Suppressor macrophage treated with lipopolysaccharide for 1 hour (primary cell): Measurements from ENCODE around the gene KCNIP4.
A peak's percentile ranks its signal among the peaks of the same experiment; 100 is the strongest.

ENCODE experiments used
- DNase-seq, 3 donors: peaks; one replicate each; pipeline ENCODE4 v3.0.0-alpha.2; 2020 to 2022

KCNIP4 gene

DNA sequence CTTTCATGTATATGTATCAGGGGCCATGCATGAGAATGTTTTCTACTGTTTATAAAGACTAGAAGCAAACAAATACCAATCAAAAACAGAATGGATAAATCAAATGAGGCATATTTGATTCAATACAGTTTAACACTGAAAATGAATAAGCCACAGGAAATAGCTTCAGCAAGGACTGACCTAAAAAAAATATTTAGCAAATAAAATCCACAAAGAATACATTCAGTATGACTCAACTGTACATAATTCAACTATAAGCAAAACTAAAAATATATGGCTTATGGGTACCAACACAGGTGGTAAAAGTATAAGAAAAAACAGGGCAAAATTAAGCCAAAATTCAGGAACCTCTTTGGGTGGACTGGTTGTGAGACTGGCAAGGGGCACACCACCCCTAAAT is 112.9 kb downstream of the KCNIP4 start:
- DNase-seq, result no peak

DNA sequence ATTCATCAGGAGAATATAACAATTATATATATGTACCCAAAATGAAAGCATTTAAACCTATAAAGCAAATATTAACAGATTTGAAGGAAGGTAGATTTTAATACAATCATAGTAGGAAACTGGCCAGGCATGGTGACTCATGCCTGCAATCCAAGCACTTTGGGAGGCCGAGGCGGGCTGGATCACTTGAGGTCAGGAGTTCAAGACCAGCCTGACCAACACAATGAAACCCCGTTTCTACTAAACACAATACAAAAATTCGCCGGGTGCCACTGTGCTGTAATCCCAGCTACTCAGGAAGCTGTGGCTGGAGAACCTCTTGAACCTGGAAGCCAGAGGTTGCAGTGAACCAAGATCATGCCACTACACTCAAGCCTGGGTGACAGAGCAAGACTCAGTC is 118.3 kb downstream of the KCNIP4 start:
- DNase-seq, result no peak

DNA sequence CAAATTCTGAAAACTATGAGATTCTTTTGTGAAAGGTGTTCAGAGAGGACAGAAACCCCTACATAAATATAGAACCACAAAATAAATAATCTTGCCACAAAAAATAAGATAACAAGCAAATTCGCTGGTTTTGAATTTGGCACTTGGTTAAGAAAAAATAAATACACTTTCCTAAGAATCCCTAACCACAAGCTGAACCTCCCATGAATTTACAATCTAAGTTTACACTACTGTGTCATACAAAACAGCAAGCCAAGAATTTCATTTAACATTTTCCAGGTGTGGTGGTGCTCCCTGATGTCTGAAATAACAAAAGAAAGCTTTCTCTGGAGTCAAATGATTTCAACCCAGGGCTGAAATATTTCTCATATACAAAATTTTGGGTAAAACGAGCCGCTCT is 121.0 kb downstream of the KCNIP4 start:
- DNase-seq, result no peak

- no peak for DNase-seq
Measured at GRCh38 chr4:21826071-21826470, 122.5 kb downstream of the KCNIP4 start.

DNA sequence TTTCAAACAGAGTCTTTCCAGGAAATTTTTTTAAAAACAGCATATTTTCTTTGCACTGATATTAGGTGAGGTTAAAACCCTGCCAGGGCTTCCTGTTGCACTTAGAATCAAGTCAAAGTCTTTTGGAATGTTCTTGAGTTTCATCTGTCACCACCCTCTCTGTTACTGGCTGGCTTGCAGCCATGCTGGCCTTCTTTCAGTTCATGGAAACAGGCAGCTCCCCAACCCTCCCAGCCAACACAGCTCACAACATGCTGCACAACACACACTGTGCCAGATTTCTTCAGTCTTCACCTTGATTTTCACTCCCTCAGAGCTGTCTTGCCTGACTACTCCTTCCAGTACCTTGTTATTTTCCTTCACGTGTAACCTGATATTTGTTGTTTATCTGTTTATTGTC is 129.5 kb downstream of the KCNIP4 start:
- DNase-seq, result no peak

- DNase-seq, result no peak
Measured at GRCh38 chr4:21815651-21816377, 132.8 kb downstream of the KCNIP4 start.

DNA sequence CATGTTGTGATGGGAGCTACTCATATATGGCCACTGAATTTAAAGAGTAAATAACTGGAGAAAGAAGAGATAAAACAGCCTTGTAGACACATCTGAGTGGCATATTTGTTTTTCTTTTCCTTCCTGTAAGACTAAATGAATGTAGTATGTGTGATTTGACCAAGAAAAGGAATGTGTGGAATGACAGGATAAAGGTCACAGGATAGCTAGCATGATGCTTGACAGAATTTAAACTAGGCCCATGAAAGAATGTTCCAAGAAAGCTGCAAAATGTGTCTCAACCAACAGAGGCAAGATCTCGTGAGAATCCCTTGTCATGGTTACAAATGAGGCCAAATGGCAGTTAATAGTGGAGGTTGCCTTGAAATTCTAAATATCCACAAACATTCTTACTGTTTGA is 137.0 kb downstream of the KCNIP4 start:
- DNase-seq, result no peak

- DNase-seq, result no peak
Measured at GRCh38 chr4:21806991-21807390, 141.6 kb downstream of the KCNIP4 start.

DNA sequence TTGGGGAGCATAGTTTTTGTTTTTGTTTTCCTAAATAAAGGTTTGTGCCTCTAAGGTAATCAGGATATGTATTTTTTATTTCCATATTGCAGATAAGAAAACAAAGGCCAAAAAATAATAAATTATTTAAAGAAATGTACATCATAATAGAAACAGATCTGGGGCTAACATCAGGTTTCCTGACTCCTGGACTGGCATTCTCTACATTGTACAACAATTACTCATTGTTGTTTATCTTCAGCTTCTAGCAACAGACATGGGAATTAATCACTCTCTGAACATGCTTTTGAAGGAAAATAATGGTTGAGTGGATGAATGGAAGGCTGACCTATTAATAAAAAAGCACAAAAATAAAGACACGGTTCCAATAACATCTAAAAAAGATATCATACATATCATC is 146.2 kb downstream of the KCNIP4 start:
- no peak for DNase-seq

DNA sequence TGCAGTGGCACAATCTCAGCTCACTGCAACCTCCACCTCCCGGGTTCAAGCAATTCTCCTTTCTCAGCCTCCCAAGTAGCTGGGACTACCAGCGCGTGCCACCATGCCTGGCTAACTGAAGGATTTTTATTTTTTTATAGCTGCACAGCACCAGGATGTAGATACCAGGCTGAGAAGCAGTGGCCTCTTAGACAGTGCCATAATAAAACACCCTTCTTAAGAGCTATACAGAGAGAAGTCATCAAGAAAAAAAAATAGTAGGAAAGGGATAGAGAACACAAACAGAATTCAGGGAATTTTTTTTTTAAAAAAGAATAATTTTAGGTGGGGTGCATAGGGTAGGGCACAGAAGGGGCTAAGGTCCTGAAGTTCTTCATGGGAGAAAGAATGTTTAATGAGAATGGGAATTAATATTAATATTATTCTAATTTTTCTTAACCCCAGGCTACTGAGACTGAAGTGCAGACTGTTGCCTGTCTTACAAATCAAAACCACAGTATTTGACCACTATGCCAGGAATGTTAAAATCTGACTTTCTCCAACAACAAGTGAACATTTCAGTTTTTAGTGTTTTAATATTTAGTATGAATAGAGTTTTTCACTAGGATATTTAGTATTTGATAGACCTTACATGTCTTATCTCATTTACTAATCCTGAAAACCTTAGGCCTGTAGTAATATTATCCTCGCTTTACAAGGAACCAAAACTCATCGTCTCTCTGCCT is 146.7 kb downstream of the KCNIP4 start:
- DNase-seq, result no peak

GRCh38 chr4:21795091-21795490 is 153.5 kb downstream of the KCNIP4 start:
- no peak for DNase-seq

- DNase-seq, result no peak
Measured at GRCh38 chr4:21792736-21793135, 155.8 kb downstream of the KCNIP4 start.

DNA sequence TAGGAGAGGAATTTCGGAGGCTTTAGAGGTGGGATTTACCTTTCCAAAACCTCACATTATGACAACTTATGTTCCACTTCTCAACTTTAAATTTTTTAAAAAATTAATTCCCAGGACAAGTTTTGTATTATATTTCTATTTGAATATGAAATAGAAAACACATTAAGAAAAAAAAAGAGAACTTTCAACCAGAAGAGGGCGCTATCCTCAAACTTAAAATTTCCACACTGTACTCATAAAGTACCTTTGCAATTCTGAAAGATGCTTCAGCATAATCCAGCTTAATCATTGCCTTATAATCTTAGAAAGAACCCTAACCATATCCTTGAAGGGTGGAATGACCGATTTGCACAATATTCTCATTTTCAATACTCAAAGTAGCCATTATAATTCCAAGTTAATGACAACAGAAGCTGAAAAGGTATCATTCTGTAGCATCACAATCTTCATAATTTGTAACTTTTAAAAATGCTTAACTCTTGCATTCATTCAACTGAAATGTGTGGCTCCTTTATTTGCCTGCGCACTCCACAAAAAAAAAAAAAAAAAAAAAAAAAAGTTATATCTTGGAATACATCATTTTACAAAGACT is 158.0 kb downstream of the KCNIP4 start:
- DNase-seq, result peak; percentile 35 to 47 (median 46)

- DNase-seq, result no peak
Measured at GRCh38 chr4:21780148-21780547, 168.4 kb downstream of the KCNIP4 start.

GRCh38 chr4:21778702-21779101 is 169.9 kb downstream of the KCNIP4 start:
- DNase-seq, result no peak

GRCh38 chr4:21775703-21776102 is 172.9 kb downstream of the KCNIP4 start:
- DNase-seq, result no peak

DNA sequence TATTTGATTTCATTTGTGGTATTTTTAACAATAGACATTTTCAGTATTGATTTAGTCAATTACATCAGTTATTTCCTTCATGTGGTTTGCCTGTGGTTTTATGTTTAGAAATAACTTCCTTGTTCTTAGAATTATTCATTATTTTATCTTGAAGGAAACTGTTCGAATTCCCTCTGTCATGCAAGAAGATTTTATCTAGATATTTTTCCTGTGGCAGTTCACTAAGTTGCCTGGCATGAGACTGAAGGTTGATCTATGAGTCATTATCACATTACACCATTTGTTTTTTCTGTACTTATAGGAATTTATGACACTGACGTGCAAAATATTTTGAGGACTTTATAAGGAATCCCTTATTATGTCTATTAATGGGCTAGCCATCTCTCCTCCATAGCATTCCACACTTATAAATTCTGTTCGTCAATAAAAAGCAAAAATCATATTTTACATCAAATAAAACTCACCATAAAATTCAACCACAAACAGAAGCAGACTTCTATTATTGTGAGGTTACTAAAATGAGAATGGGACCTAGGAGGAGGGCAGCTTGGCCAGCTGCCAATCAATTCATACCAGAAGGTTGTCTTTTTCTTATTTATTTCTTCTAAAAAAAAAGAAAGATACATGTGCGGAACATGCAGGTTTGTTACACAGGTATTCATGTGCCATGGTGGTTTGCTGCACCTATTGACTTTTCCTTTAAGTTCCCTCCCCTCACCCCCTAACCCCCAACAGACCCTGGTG is 179.0 kb downstream of the KCNIP4 start:
- DNase-seq, result no peak

GRCh38 chr4:21768349-21769310 is 179.9 kb downstream of the KCNIP4 start:
- peak; percentile 28 to 51 (median 32) for DNase-seq

DNA sequence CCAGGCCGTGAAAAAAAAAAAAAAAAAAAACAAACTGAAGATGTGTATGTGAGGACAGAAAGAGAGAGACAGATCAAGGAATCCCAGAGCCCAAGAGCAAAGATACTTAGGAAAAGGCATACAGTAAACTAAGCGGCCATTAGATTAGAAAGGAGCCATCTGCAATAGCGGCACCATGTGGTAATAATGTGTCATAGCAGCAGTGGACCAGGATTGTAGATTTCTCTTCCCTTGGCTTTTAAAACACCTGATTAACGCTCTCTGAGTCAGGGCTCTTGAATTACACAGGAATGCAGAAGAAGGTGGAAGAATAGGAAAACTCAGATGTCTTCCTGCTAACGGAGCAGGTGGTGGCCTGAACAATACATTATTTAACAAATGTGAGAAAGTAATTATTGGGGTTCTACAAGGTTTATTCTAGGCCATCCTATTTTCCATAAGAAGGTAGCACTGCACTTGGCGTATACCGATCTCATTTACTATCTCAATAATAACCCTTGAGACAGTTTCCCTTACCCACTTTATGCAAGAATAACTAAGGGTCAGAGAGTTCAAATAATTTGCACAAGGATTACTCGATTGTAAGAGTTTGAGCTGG is 182.7 kb downstream of the KCNIP4 start:
- peak; percentile 39 to 54 (median 45) for DNase-seq

DNA sequence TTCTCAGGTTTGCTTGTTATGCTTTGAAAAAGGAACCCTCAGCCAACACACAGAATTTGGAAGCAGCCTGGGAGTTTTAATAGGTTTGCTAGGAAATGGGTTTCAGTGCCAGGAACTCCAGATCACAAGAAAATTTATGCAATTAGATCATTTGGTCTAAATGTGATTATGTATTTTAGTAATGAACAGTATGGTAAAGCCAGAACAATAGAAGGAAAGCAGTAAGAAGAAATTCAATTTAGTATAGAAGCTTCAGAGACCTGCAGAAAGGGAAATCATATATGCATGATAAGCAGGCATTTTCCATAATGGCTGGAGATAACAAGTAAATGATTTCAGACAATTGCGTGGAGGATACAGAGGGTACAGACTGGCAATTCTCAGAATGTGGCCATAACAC is 184.7 kb downstream of the KCNIP4 start:
- DNase-seq, result no peak

DNA sequence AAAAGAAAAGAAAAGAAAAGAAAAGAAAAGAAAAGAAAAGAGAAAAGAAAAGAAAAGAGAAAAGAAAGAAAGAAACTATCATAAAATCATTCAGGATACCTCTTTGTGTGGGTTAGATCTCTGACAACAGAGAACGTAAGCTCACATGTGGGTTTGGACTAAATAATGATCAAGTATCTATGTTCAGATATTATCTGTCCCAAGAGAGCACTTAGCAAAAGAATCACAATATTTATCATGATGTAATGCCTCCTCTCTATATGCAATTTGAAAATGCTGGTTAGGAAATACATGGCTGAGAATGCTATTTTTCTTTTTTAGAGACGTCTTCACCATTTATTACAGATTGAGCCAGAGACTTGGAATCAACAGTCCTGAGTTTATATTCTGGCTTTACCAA is 191.3 kb downstream of the KCNIP4 start:
- DNase-seq, result no peak
